22Rv1 (cell line): ENCODE results near the gene SDK1.

Experiments used
- ZFX ChIP-seq: fragments of 450-650 bp; IDR thresholded peaks from 2 replicates; pipeline ENCODE4 v1.6.1; 2017; ENCODE audit warnings: antibody characterized with exemption, borderline replicate concordance
- TF ChIP-seq, protein P1 (sequence below): fragments of 450-650 bp; IDR thresholded peaks from 2 replicates; pipeline ENCODE4 v1.5.1; 2017; ENCODE audit warnings: mild to moderate bottlenecking

DNA sequence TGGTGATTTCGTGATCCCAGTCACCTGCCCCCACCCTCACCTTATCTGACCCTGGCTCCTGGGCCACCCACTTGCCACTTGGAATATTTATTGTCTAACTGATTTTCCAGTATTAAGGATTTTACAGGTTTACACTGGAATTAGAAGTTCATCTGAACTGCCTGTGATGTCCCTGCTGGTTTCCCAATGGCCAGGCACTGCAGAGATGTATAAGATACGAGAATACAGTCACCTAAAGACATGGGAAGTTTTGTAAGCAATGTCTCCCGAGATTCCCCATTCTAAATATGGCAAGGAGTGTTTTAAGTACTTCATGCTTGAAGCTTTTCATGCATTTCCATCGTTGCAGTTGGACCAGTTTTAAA, 592.7 kb downstream of the SDK1 start:
- TF ChIP-seq, protein P1, sequence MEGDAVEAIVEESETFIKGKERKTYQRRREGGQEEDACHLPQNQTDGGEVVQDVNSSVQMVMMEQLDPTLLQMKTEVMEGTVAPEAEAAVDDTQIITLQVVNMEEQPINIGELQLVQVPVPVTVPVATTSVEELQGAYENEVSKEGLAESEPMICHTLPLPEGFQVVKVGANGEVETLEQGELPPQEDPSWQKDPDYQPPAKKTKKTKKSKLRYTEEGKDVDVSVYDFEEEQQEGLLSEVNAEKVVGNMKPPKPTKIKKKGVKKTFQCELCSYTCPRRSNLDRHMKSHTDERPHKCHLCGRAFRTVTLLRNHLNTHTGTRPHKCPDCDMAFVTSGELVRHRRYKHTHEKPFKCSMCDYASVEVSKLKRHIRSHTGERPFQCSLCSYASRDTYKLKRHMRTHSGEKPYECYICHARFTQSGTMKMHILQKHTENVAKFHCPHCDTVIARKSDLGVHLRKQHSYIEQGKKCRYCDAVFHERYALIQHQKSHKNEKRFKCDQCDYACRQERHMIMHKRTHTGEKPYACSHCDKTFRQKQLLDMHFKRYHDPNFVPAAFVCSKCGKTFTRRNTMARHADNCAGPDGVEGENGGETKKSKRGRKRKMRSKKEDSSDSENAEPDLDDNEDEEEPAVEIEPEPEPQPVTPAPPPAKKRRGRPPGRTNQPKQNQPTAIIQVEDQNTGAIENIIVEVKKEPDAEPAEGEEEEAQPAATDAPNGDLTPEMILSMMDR = no peak
- no peak for TF ChIP-seq ZFX
